Large intestine (tissue), 3 donors: ENCODE data around the gene KCNG2. TPM values are rescaled to one million over a fixed set of nuclear protein-coding genes. Genes with fewer than 3 reads are reported as not detected.

Experiments
- DNase-seq, 2 donors: peaks; one replicate each; pipeline versions ENCODE4 v3.0.0 to v3.0.0-alpha.2; 2013
- H3K27ac ChIP-seq: one replicate; pipeline ENCODE4 v1.5.1; 2013; ENCODE audit warnings: low read length
- H3K27me3 ChIP-seq: 2 replicates; pipeline ENCODE4 v1.6.1; 2013; ENCODE audit warnings: low read length; ENCODE audit not compliant: control insufficient read depth, insufficient read depth
- H3K36me3 ChIP-seq: 2 replicates; pipeline ENCODE4 v1.6.1; 2013; ENCODE audit warnings: low read length; ENCODE audit not compliant: control insufficient read depth, insufficient read depth
- H3K4me1 ChIP-seq: one replicate; pipeline ENCODE4 v1.6.1; 2013; ENCODE audit warnings: low read length; ENCODE audit not compliant: control insufficient read depth, insufficient read depth
- H3K4me3 ChIP-seq: one replicate; pipeline ENCODE4 v1.5.1; 2013; ENCODE audit warnings: low read length
- H3K9me3 ChIP-seq: one replicate; pipeline ENCODE4 v1.6.1; 2013; ENCODE audit warnings: mild to moderate bottlenecking, low read depth, low read length, moderate library complexity; ENCODE audit not compliant: control insufficient read depth
- WGBS: methylation state at CpG from one replicate; pipeline ENCODE4 v1.1.5; 2013; ENCODE audit warnings: low lambda C conversion rate; ENCODE audit not compliant: insufficient coverage; 5-methylcytosine and 5-hydroxymethylcytosine counted together
- polyA plus RNA-seq: library from polyadenylated mRNA; unstranded; fragments of 120-200 nt; gene quantifications from one replicate; pipeline ENCODE4 v1.2.1, GENCODE V29; 2013

KCNG2 gene
- polyA plus RNA-seq, 1 donor, result 0.46 TPM

GRCh38 chr18:79846936-79847557, 49.3 kb downstream of the KCNG2 start:
- H3K27ac ChIP-seq, result no peak overlapping the region
- peaks cover 14% of the 10 kb centered on the region for H3K9me3 ChIP-seq
- WGBS, result no CpG with 5 or more reads among the region's 17 CpGs
- H3K4me1 ChIP-seq, result no peaks in the 10 kb centered on the region
- DNase-seq, result no peak
- H3K36me3 ChIP-seq, result no peaks in the 10 kb centered on the region
- no peak overlapping the region for H3K4me3 ChIP-seq
- H3K27me3 ChIP-seq, result no peaks in the 10 kb centered on the region

GRCh38 chr18:79847606-79848293, 50.0 kb downstream of the KCNG2 start:
- no CpG with 5 or more reads among the region's 15 CpGs for WGBS
- DNase-seq, result no peak

GRCh38 chr18:79848294-79848578, 50.5 kb downstream of the KCNG2 start:
- Histone ChIP-seq H3K36me3 (no peaks in the 10 kb centered on the region), H3K27me3 (no peaks in the 10 kb centered on the region), H3K9me3 (peaks cover 13% of the 10 kb centered on the region), H3K27ac (no peak overlapping the region), H3K4me1 (no peaks in the 10 kb centered on the region), H3K4me3 (no peak overlapping the region)
- no peak for DNase-seq
- WGBS, result no CpG with 5 or more reads among the region's 15 CpGs

More at GRCh38 chr18:79847606-79848293, 50.0 kb downstream of the KCNG2 start:
- no peak overlapping the region for H3K4me3 ChIP-seq
- H3K27ac ChIP-seq, result no peak overlapping the region
- H3K4me1 ChIP-seq, result no peaks in the 10 kb centered on the region
- peaks cover 13% of the 10 kb centered on the region for H3K9me3 ChIP-seq
- no peaks in the 10 kb centered on the region for H3K27me3 ChIP-seq
- no peaks in the 10 kb centered on the region for H3K36me3 ChIP-seq

- no peaks in the 10 kb centered on the region for H3K36me3 ChIP-seq
- no peak overlapping the region for H3K4me3 ChIP-seq
- H3K27ac ChIP-seq, result no peak overlapping the region
- no peaks in the 10 kb centered on the region for H3K27me3 ChIP-seq
- 100% methylated on average over 3 of the region's 45 CpGs for WGBS
- H3K9me3 ChIP-seq, result peaks cover 13% of the 10 kb centered on the region
- H3K4me1 ChIP-seq, result no peaks in the 10 kb centered on the region
- no peak for DNase-seq
These were observed 51.0 kb downstream of the KCNG2 start for GRCh38 chr18:79848579-79849327.

- Histone ChIP-seq H3K4me1 (no peaks in the 10 kb centered on the region), H3K27me3 (no peaks in the 10 kb centered on the region), H3K27ac (no peak overlapping the region), H3K36me3 (no peaks in the 10 kb centered on the region), H3K9me3 (peaks cover 13% of the 10 kb centered on the region), H3K4me3 (no peak overlapping the region)
- 100% methylated on average over 1 of the region's 51 CpGs for WGBS
- DNase-seq, result no peak
These were observed 51.8 kb downstream of the KCNG2 start for GRCh38 chr18:79849328-79850207.

GRCh38 chr18:79850731-79851130, 53.0 kb downstream of the KCNG2 start:
- H3K4me1 ChIP-seq, result no peaks in the 10 kb centered on the region
- no peak for DNase-seq
- H3K27ac ChIP-seq, result no peak overlapping the region
- WGBS, result 79% methylated on average over 2 of the region's 16 CpGs
- H3K9me3 ChIP-seq, result peaks cover 13% of the 10 kb centered on the region
- H3K36me3 ChIP-seq, result no peaks in the 10 kb centered on the region
- H3K4me3 ChIP-seq, result no peak overlapping the region
- no peaks in the 10 kb centered on the region for H3K27me3 ChIP-seq

- Histone ChIP-seq H3K27ac (no peak overlapping the region), H3K27me3 (peaks cover 3% of the 10 kb centered on the region), H3K4me3 (no peak overlapping the region), H3K9me3 (peaks cover 13% of the 10 kb centered on the region), H3K36me3 (no peaks in the 10 kb centered on the region), H3K4me1 (no peaks in the 10 kb centered on the region)
- no peak for DNase-seq
- no CpG with 5 or more reads among the region's 7 CpGs for WGBS
These were observed 53.8 kb downstream of the KCNG2 start for GRCh38 chr18:79851489-79851888.

GRCh38 chr18:79851950-79852349, 54.2 kb downstream of the KCNG2 start:
- Histone ChIP-seq H3K27ac (no peak overlapping the region), H3K36me3 (no peaks in the 10 kb centered on the region), H3K4me1 (no peaks in the 10 kb centered on the region), H3K9me3 (peaks cover 13% of the 10 kb centered on the region), H3K27me3 (peaks cover 3% of the 10 kb centered on the region), H3K4me3 (no peak overlapping the region)
- WGBS, result no CpG with 5 or more reads among the region's 25 CpGs
- no peak for DNase-seq

- no peak overlapping the region for H3K27ac ChIP-seq
- DNase-seq, result no peak
- WGBS, result no CpG with 5 or more reads among the region's 33 CpGs
- peaks cover 3% of the 10 kb centered on the region for H3K27me3 ChIP-seq
- H3K9me3 ChIP-seq, result peaks cover 13% of the 10 kb centered on the region
- no peaks in the 10 kb centered on the region for H3K4me1 ChIP-seq
- no peaks in the 10 kb centered on the region for H3K36me3 ChIP-seq
- no peak overlapping the region for H3K4me3 ChIP-seq
These were observed 55.0 kb downstream of the KCNG2 start for GRCh38 chr18:79852561-79853302.
